HFFc6 (cell line): ENCODE results near the gene PRRG1. TPM values are rescaled to one million over a fixed set of nuclear protein-coding genes. Genes with fewer than 3 reads are reported as not detected.
A peak's percentile ranks its signal among the peaks of the same experiment; 100 is the strongest.

Source experiments
- DNase-seq: peaks from one replicate; pipeline ENCODE4 v3.0.0-alpha.2; 2018
- H3K27ac Mint-ChIP-seq: 2 replicates; pipeline ENCODE4 v1.8.0; 2020; ENCODE audit warnings: mild to moderate bottlenecking, mixed read lengths
- H3K27me3 Mint-ChIP-seq: 2 replicates; pipeline ENCODE4 v1.8.0; 2021; ENCODE audit warnings: mild to moderate bottlenecking, moderate library complexity, mixed read lengths; ENCODE audit not compliant: insufficient read depth
- H3K36me3 Mint-ChIP-seq: 2 replicates; pipeline ENCODE4 v1.8.0; 2021; ENCODE audit warnings: low read depth, mixed read lengths
- H3K4me1 Mint-ChIP-seq: 2 replicates; pipeline ENCODE4 v1.8.0; 2020; ENCODE audit warnings: low read depth, mixed read lengths
- H3K4me3 Mint-ChIP-seq: 2 replicates; pipeline ENCODE4 v1.8.0; 2020; ENCODE audit warnings: mild to moderate bottlenecking, moderate library complexity, mixed read lengths
- H3K9me3 Mint-ChIP-seq: 2 replicates; pipeline ENCODE4 v1.8.0; 2020; ENCODE audit warnings: mild to moderate bottlenecking, mixed read lengths
- CTCF ChIP-seq: fragments of 200-600 bp; sonication (generic); IDR thresholded peaks from 2 replicates; pipeline ENCODE4 v1.5.0; 2021; ENCODE audit warnings: antibody characterized with exemption, mild to moderate bottlenecking
- total RNA-seq, 6 experiments: library from RNA; stranded (reverse); fragmentation: NEBNext Ultra II Directional; extraction: Animal tissue kit (Norgen Biotek cat#: 25700); gene quantifications; 2 replicates in 1 of 6; 3 replicates in 5 of 6; pipeline ENCODE4 v1.2.3, GENCODE V29; 2021

PRRG1 gene
- total RNA-seq, 6 experiments from 2014 or later, result 9.8 to 12.9 (median 11.9) TPM

- Mint-ChIP-seq H3K36me3 (peaks cover 18% of the 10 kb centered on the region), H3K9me3 (peaks cover 5% of the 10 kb centered on the region; the same call in 1 of the 2 replicates), H3K27ac (no peak overlapping the region), H3K27me3 (no peaks in the 10 kb centered on the region), H3K4me3 (no peak overlapping the region), H3K4me1 (no peaks in the 10 kb centered on the region)
- no peak for TF ChIP-seq CTCF
- DNase-seq, result no peak
Measured at GRCh38 chrX:37388413-37388812, 39.2 kb downstream of the PRRG1 start.

GRCh38 chrX:37405956-37406355 lies 56.8 kb downstream of the PRRG1 start:
- H3K27me3 Mint-ChIP-seq, result no peaks in the 10 kb centered on the region
- peak overlapping the region; percentile 33; the same call in 1 of the 2 replicates for H3K4me3 Mint-ChIP-seq
- peak overlapping the region; percentile 44 for H3K27ac Mint-ChIP-seq
- H3K36me3 Mint-ChIP-seq, result no peaks in the 10 kb centered on the region
- peak; percentile 22 for DNase-seq
- H3K4me1 Mint-ChIP-seq, result peaks cover 13% of the 10 kb centered on the region
- H3K9me3 Mint-ChIP-seq, result no peaks in the 10 kb centered on the region
- TF ChIP-seq CTCF, result no peak

- TF ChIP-seq CTCF, result no peak
- no peaks in the 10 kb centered on the region for H3K9me3 Mint-ChIP-seq
- H3K27me3 Mint-ChIP-seq, result no peaks in the 10 kb centered on the region
- no peak overlapping the region for H3K27ac Mint-ChIP-seq
- peaks cover 13% of the 10 kb centered on the region for H3K4me1 Mint-ChIP-seq
- no peaks in the 10 kb centered on the region for H3K36me3 Mint-ChIP-seq
- no peak overlapping the region for H3K4me3 Mint-ChIP-seq
- DNase-seq, result no peak
Measured at GRCh38 chrX:37407736-37408135, 58.6 kb downstream of the PRRG1 start.

GRCh38 chrX:37409278-37409677 lies 60.1 kb downstream of the PRRG1 start:
- H3K27me3 Mint-ChIP-seq, result no peaks in the 10 kb centered on the region
- no peaks in the 10 kb centered on the region for H3K9me3 Mint-ChIP-seq
- H3K36me3 Mint-ChIP-seq, result peaks cover 4% of the 10 kb centered on the region; the same call in 1 of the 2 replicates
- peaks cover 13% of the 10 kb centered on the region for H3K4me1 Mint-ChIP-seq
- no peak overlapping the region for H3K4me3 Mint-ChIP-seq
- DNase-seq, result no peak
- no peak overlapping the region for H3K27ac Mint-ChIP-seq
- no peak for TF ChIP-seq CTCF

GRCh38 chrX:37420185-37420584 lies 71.0 kb downstream of the PRRG1 start:
- no peak for TF ChIP-seq CTCF
- H3K27ac Mint-ChIP-seq, result no peak overlapping the region
- DNase-seq, result peak; percentile 1
- no peak overlapping the region for H3K4me3 Mint-ChIP-seq
- no peaks in the 10 kb centered on the region for H3K9me3 Mint-ChIP-seq
- peaks cover 2% of the 10 kb centered on the region; the same call in 1 of the 2 replicates for H3K27me3 Mint-ChIP-seq
- no peaks in the 10 kb centered on the region for H3K36me3 Mint-ChIP-seq
- H3K4me1 Mint-ChIP-seq, result peaks cover 20% of the 10 kb centered on the region

- DNase-seq, result no peak
- Mint-ChIP-seq H3K27me3 (peaks cover 2% of the 10 kb centered on the region; the same call in 1 of the 2 replicates), H3K36me3 (no peaks in the 10 kb centered on the region), H3K4me1 (peaks cover 24% of the 10 kb centered on the region), H3K27ac (no peak overlapping the region), H3K4me3 (no peak overlapping the region), H3K9me3 (no peaks in the 10 kb centered on the region)
- no peak for TF ChIP-seq CTCF
Measured at GRCh38 chrX:37420756-37421155, 71.6 kb downstream of the PRRG1 start.
